ENCODE data around the gene UPP1. TPM values are rescaled to one million over a fixed set of nuclear protein-coding genes. Genes with fewer than 3 reads are reported as not detected.

Gene UPP1
- total RNA-seq, 1 donor from 2014 or later: 81.6 TPM

DNA sequence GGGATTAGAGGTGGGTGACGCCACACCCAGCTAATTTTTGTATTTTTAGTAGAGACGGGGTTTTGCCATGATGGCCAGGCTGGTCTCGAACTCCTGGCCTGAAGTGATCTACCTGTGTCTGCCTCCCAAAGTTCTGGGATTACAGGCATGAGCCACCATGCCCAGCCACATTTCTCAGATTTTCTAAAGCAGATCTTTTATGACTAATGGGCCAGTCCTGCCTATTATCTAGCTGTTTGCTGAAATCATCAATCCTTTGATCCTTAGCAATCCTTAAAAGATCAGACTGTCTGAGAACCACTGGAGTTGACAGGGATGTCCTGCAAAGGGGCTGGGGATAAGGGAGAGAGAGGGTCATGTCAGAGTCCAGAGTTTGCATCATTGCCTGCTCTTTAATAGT lies 61.0 kb downstream of the UPP1 start:
- no peak for DNase-seq (ENCODE audit: extremely low read depth, low read depth, low spot score)

- DNase-seq (ENCODE audit: extremely low read depth, low read depth, low spot score): no peak
Measured at GRCh38 chr7:48154792-48155413, 65.8 kb downstream of the UPP1 start.

Other genes with a start within 250 kb of the UPP1 start
- 2.6 and 14.2 TPM in 2 replicates for gene PKD1L1, start 140.8 kb upstream of the UPP1 start, total RNA-seq
- 29.5 and 35.6 TPM in 2 replicates for gene HUS1, start 109.7 kb upstream of the UPP1 start, total RNA-seq
- 0.64 TPM in 1 of 2 replicates, not detected in the other for gene SUN3, start 60.2 kb upstream of the UPP1 start, total RNA-seq
- 0.64 TPM in 1 of 2 replicates, not detected in the other for gene C7orf57, start 53.7 kb upstream of the UPP1 start, total RNA-seq
- gene ABCA13, start 82.2 kb downstream of the UPP1 start, total RNA-seq: 0.18 and 0.44 TPM in 2 replicates